ENCODE measurements around the gene INKA2.

Gene INKA2

GRCh38 chr1:111706921-111707320, 32.3 kb downstream of the INKA2 start:
- DNase-seq: no peak

DNA sequence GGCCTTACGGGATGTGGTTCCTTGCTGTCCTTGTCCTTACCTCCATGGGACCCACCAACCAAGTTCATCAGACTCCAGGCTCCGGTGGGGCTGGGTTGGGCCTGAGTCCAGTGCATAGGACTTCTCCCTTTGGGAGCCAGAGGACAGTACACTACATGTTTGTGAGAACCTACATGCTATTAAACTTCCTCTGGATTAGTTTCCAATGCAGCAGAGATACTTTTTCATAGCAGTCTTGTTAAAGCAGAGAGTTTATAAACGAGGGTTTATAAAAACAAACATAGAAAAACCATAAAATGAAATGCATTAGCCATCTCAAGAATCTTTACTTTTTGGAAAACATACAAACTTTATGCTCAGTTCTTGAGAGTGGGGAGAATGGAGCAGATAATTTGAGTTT, 33.4 kb downstream of the INKA2 start:
- DNase-seq: no peak

GRCh38 chr1:111704776-111705175, 34.4 kb downstream of the INKA2 start:
- no peak for DNase-seq

- no peak for DNase-seq
Observed at GRCh38 chr1:111704240-111704639, 35.0 kb downstream of the INKA2 start.

DNA sequence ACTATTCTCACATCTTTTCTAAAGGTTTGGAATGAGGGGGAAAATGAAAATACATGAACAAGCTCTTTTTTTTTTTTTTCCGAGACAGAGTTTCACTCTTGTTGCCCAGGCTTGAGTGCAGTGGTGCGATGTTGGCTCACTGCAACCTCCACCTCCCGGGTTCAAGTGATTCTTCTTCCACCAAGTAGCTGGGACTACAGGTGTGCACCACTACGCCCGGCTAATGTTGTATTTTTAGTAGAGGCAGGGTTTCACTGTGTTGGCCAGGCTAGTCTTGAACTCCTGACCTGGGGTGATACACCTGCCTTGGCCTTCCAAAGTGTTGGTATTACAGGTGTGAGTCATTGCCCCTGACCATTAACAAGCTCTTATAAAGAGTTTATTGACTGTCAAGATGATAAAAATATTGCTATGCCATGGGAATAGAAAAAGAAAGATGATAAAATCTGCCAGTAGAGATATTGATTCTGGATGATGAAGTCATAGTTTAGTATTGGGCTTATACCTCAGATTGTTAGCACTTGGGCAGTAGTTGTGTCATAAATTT, 36.6 kb downstream of the INKA2 start:
- DNase-seq: no peak

- no peak for DNase-seq
Observed at GRCh38 chr1:111699268-111699667, 39.9 kb downstream of the INKA2 start.

DNA sequence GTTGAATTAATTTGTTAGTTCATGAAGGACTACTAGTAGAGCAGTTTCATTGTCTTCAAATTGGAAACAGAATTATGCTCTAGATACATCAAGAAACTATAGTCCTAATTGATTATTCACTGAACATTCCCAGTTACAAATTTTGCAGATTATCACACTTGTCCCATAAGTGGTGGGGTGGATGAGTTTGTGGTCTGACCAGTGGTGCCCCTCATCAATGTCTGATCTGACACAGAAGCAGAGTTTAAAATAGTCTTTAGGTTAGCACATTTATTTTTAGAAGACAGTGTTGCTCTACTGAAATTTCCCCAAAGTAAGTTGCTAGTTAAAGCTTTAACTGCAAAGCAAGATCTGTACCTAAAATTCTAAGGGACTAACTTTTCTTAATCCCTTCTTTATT, 42.9 kb downstream of the INKA2 start:
- no peak for DNase-seq

DNA sequence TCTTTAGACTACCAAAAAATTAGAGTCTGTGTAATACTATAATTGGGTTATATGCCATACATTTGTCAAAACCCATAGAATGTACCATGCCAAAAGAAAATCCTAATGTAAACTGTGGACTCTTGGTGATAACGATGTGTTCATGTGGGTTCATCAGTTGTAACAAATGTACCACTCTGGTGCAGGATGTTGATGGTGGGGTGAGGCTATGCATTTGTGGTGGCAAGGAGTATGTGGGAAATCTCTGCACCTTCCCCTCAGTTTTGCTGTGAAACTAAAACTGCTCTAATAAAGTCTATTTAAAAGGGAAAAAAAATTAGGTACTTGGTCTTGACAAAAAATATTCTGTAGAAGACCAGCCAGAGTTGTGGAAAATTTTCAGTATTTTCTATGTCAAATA, 43.4 kb downstream of the INKA2 start:
- no peak for DNase-seq

DNA sequence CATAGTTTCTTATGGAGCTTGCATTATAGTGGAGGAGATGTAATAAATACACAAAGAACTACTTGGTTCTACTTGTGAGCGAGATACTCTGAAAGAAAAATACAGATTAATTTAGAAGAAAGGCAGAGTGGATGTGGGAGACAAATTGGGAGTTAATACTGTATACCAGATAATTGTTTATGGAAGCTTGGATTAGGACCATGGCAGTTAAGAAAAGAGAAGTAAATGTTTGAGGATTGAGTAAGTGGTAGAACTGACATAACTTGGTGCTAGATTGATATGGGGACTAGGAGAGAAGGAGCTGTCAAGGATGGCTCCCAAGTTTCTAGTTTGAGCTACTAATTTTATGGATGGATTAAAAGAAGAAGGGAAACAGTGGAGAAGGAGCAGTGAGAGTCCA, 47.3 kb downstream of the INKA2 start:
- DNase-seq: no peak

DNA sequence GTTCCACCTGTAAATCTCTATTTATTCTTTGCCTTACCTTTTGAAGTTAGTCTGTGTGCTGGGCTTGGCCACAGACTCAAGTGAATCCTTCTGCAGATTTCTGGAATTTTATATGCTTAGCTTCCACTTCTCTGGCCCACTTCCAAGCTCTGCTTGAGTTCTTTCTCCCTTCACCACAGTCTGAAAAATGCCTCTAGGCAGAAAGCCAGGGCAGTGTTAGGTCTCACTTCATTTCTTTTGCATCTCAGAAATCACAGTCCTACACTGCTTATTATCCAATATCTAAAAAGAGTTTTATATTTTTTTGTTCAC, 48.9 kb downstream of the INKA2 start:
- DNase-seq: peak in 33 of 58 donors; percentile 1 to 68 (median 21)

Measured in anterior cingulate cortex (tissue), 58 donors.